Endothelial cell of umbilical vein (primary cell): ENCODE data around the gene TNS1.

Source experiments
- EZH2 ChIP-seq: IDR thresholded peaks from 2 replicates; pipeline ENCODE4 v1.6.1; 2012; ENCODE audit warnings: borderline replicate concordance, low read depth, mild to moderate bottlenecking, moderate library complexity, low read length, inconsistent platforms; ENCODE audit not compliant: severe bottlenecking
- POLR2AphosphoS5 ChIP-seq: IDR thresholded peaks from 2 replicates; pipeline ENCODE4 v1.6.1; 2012; ENCODE audit warnings: low read depth, mild to moderate bottlenecking, control low read depth, low read length, moderate library complexity; ENCODE audit not compliant: insufficient read depth
- TF ChIP-seq, protein P1 (sequence below), 2 donors: IDR thresholded peaks; 1 replicate in 1 of 2; 2 replicates in 1 of 2; pipeline ENCODE4 v1.5.1; 2011; ENCODE audit warnings: low read length in 2 of 2, mild to moderate bottlenecking in 2 of 2, moderate library complexity in 2 of 2, control low read depth in 1 of 2, inconsistent platforms in 1 of 2, low read depth in 1 of 2; ENCODE audit not compliant: insufficient read depth in 1 of 2; ENCODE audit errors: extremely low read depth in 1 of 2
- TF ChIP-seq, protein P2 (sequence below): IDR thresholded peaks from 2 replicates; pipeline ENCODE4 v1.6.1; 2011; ENCODE audit not compliant: insufficient read depth, insufficient read length

DNA sequence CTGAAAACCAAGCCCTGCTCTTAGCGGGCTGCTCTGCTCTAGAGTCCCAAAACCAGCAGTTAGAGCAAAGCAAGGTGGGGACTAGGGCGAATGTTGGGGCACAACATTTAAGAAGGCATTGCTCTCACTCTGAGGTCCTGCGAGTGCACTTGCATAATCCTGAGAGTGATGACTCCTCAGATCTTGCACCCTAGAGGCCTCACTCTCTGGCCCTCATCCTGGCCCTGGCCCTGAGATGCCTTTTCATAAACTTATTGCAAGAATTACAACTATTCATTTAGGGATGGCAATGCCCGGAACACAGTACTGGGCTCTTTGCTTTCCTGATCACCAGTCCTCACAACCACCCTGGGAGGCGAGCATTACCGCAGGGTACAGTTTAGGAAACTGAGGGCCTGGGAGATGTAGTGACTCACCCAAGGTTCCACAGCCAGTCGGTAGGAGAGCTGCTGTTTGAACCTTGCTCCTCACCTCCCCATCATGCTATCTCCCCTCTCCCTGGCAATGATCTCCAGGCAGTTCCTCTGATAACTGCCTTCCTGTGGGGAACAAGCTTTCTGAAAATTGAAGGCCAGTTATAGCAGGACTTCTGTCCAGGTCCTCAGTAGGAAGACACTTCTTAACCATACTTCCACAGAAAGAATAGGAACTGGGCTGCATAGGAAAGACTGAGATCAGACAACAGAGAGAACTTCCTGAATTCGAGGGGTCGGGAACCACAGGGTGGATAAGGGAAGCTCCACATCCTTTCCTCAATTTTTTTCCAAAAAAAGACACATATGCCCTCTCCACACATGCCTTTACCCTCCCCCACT, 91.3 kb downstream of the TNS1 start:
- TF ChIP-seq, protein P1, sequence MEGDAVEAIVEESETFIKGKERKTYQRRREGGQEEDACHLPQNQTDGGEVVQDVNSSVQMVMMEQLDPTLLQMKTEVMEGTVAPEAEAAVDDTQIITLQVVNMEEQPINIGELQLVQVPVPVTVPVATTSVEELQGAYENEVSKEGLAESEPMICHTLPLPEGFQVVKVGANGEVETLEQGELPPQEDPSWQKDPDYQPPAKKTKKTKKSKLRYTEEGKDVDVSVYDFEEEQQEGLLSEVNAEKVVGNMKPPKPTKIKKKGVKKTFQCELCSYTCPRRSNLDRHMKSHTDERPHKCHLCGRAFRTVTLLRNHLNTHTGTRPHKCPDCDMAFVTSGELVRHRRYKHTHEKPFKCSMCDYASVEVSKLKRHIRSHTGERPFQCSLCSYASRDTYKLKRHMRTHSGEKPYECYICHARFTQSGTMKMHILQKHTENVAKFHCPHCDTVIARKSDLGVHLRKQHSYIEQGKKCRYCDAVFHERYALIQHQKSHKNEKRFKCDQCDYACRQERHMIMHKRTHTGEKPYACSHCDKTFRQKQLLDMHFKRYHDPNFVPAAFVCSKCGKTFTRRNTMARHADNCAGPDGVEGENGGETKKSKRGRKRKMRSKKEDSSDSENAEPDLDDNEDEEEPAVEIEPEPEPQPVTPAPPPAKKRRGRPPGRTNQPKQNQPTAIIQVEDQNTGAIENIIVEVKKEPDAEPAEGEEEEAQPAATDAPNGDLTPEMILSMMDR (IDR thresholded peaks at IDR 0.05; ENCODE audit: extremely low read depth in 1 of 2, insufficient read depth in 1 of 2, low read depth in 1 of 2, low read length in 2 of 2): no peak
- TF ChIP-seq EZH2 (no peak), POLR2AphosphoS5 (no peak)
- TF ChIP-seq, protein P2, sequence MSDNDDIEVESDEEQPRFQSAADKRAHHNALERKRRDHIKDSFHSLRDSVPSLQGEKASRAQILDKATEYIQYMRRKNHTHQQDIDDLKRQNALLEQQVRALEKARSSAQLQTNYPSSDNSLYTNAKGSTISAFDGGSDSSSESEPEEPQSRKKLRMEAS: no peak
